GM18505 (cell line): Measurements from ENCODE around the gene WNT9A.

Experiments
- ATAC-seq: cut with Tn5 transposase; IDR thresholded peaks from one replicate; pipeline ENCODE4 v1.9.1; 2021; ENCODE audit not compliant: unreplicated experiment
- POLR2A ChIP-seq: IDR thresholded peaks from 4 replicates; pipeline ENCODE4 v1.6.1; 2011; ENCODE audit warnings: borderline replicate concordance; ENCODE audit not compliant: insufficient read depth, insufficient read length; ENCODE audit errors: extremely low read depth

The WNT9A gene

GRCh38 chr1:227901239-227901905 lies 46.4 kb downstream of the WNT9A start:
- ATAC-seq: no peak

GRCh38 chr1:227900571-227901051 lies 47.1 kb downstream of the WNT9A start:
- TF ChIP-seq POLR2A: no peak
- no peak for ATAC-seq

More at GRCh38 chr1:227901239-227901905, 46.4 kb downstream of the WNT9A start:
- no peak for TF ChIP-seq POLR2A

GRCh38 chr1:227899820-227900449 lies 47.8 kb downstream of the WNT9A start:
- TF ChIP-seq POLR2A: no peak
- no peak for ATAC-seq

- no peak for ATAC-seq
- TF ChIP-seq POLR2A: no peak
These were observed 48.5 kb downstream of the WNT9A start for GRCh38 chr1:227899141-227899819.

- TF ChIP-seq POLR2A: no peak
- no peak for ATAC-seq
These were observed 49.1 kb downstream of the WNT9A start for GRCh38 chr1:227898502-227899140.

- TF ChIP-seq POLR2A: no peak
- ATAC-seq: no peak
These were observed 49.9 kb downstream of the WNT9A start for GRCh38 chr1:227897704-227898438.

- no peak for TF ChIP-seq POLR2A
- no peak for ATAC-seq
These were observed 50.7 kb downstream of the WNT9A start for GRCh38 chr1:227896710-227897655.

GRCh38 chr1:227895828-227896685 lies 51.7 kb downstream of the WNT9A start:
- ATAC-seq: no peak
- TF ChIP-seq POLR2A: no peak

GRCh38 chr1:227894831-227895451 lies 52.8 kb downstream of the WNT9A start:
- ATAC-seq: no peak
- TF ChIP-seq POLR2A: no peak

GRCh38 chr1:227893949-227894721 lies 53.6 kb downstream of the WNT9A start:
- TF ChIP-seq POLR2A: no peak
- ATAC-seq: no peak
